Measurements from ENCODE around the gene NOD2. TPM values are rescaled to one million over a fixed set of nuclear protein-coding genes. Genes with fewer than 3 reads are reported as not detected.

The NOD2 gene
- not detected in 2 replicates for total RNA-seq (2014; rRNA removed; shearing (Covaris generic))

- DNase-seq (ENCODE audit: low spot score) = no peak
Measured at GRCh38 chr16:50692999-50693781, at the start of gene NOD2. NOD2 (plus strand) TSS chr16:50693606; CDS start chr16:50699496, 5,890 bp downstream.

GRCh38 chr16:50644245-50644644 lies 49.2 kb upstream of the NOD2 start:
- DNase-seq (ENCODE audit: low spot score) = no peak

- peak; percentile 21 for DNase-seq (ENCODE audit: low spot score)
Measured at GRCh38 chr16:50644729-50645128, 48.7 kb upstream of the NOD2 start.

GRCh38 chr16:50645563-50646220 lies 47.7 kb upstream of the NOD2 start:
- DNase-seq (ENCODE audit: low spot score) = no peak

GRCh38 chr16:50646345-50646744 lies 47.1 kb upstream of the NOD2 start:
- DNase-seq (ENCODE audit: low spot score) = no peak

- no peak for DNase-seq (ENCODE audit: low spot score)
Measured at GRCh38 chr16:50651835-50652438, 41.5 kb upstream of the NOD2 start.

GRCh38 chr16:50652836-50653425 lies 40.5 kb upstream of the NOD2 start:
- DNase-seq (ENCODE audit: low spot score) = no peak

GRCh38 chr16:50653633-50654519 lies 39.5 kb upstream of the NOD2 start:
- no peak for DNase-seq (ENCODE audit: low spot score)

GRCh38 chr16:50655558-50656055 lies 37.8 kb upstream of the NOD2 start:
- DNase-seq (ENCODE audit: low spot score) = no peak

- peak; percentile 40 for DNase-seq (ENCODE audit: low spot score)
Measured at GRCh38 chr16:50657241-50657640, 36.2 kb upstream of the NOD2 start.

- DNase-seq (ENCODE audit: low spot score) = peak; percentile 8
Measured at GRCh38 chr16:50659806-50660205, 33.6 kb upstream of the NOD2 start.

- DNase-seq (ENCODE audit: low spot score) = no peak
Measured at GRCh38 chr16:50662306-50662940, 31.0 kb upstream of the NOD2 start.

- DNase-seq (ENCODE audit: low spot score) = no peak
Measured at GRCh38 chr16:50664270-50664669, 29.1 kb upstream of the NOD2 start.

GRCh38 chr16:50665128-50665878 lies 28.1 kb upstream of the NOD2 start:
- peak; percentile 60 for DNase-seq (ENCODE audit: low spot score)

GRCh38 chr16:50666658-50667496 lies 26.5 kb upstream of the NOD2 start:
- no peak for DNase-seq (ENCODE audit: low spot score)

GRCh38 chr16:50667497-50668367 lies 25.7 kb upstream of the NOD2 start:
- no peak for DNase-seq (ENCODE audit: low spot score)

- no peak for DNase-seq (ENCODE audit: low spot score)
Measured at GRCh38 chr16:50668368-50669008, 24.9 kb upstream of the NOD2 start.

GRCh38 chr16:50669741-50670140 lies 23.7 kb upstream of the NOD2 start:
- no peak for DNase-seq (ENCODE audit: low spot score)
